GM20000 (cell line): ENCODE data around the gene CHCHD5.

Source experiments
- DNase-seq: peaks from one replicate; pipeline ENCODE4 v3.0.0; 2012; ENCODE audit warnings: low spot score
- CTCF ChIP-seq: IDR thresholded peaks from 2 replicates; pipeline ENCODE4 v1.5.1; 2012; ENCODE audit warnings: mild to moderate bottlenecking, control low read depth; ENCODE audit errors: extremely low read depth, missing control alignments

Gene CHCHD5

GRCh38 chr2:112580084-112580483 is 4.3 kb upstream of the CHCHD5 start:
- DNase-seq, result no peak
- TF ChIP-seq CTCF, result no peak

- peak; percentile 30 for DNase-seq
- TF ChIP-seq CTCF, result peak; percentile 17
Observed at GRCh38 chr2:112582314-112582746, 2.1 kb upstream of the CHCHD5 start.

GRCh38 chr2:112583497-112584133 is 794 bp upstream of the CHCHD5 start:
- TF ChIP-seq CTCF, result no peak
- DNase-seq, result no peak

- no peak for DNase-seq
Observed at GRCh38 chr2:112584891-112585250, 462 bp downstream of the CHCHD5 start.

GRCh38 chr2:112585400-112585799 is 991 bp downstream of the CHCHD5 start:
- no peak for TF ChIP-seq CTCF
- DNase-seq, result no peak

More at GRCh38 chr2:112584891-112585250, 462 bp downstream of the CHCHD5 start:
- no peak for TF ChIP-seq CTCF

- no peak for DNase-seq
- no peak for TF ChIP-seq CTCF
Observed at GRCh38 chr2:112585873-112586464, 1.6 kb downstream of the CHCHD5 start.

GRCh38 chr2:112588611-112589045 is 4.2 kb downstream of the CHCHD5 start:
- DNase-seq, result no peak

More at GRCh38 chr2:112588611-112589045, 4.2 kb downstream of the CHCHD5 start:
- TF ChIP-seq CTCF, result no peak
